Esophagus (tissue), 2 donors: Measurements from ENCODE around the gene NR3C1. TPM values are rescaled to one million over a fixed set of nuclear protein-coding genes. Genes with fewer than 3 reads are reported as not detected.

ENCODE experiments used
- H3K27ac ChIP-seq, 2 donors: one replicate each; pipeline ENCODE4 v1.5.1; 2013; ENCODE audit warnings: low read depth in 2 of 2, mild to moderate bottlenecking in 2 of 2, inconsistent platforms in 1 of 2, low read length in 1 of 2, moderate library complexity in 1 of 2
- H3K27me3 ChIP-seq, 2 donors: one replicate each; pipeline ENCODE4 v1.6.1; 2013; ENCODE audit warnings: low read length in 2 of 2, control low read depth in 1 of 2, mild to moderate bottlenecking in 1 of 2; ENCODE audit not compliant: insufficient read depth in 2 of 2, control insufficient read depth in 1 of 2
- H3K36me3 ChIP-seq, 2 donors: one replicate each; pipeline ENCODE4 v1.6.1; 2013; ENCODE audit warnings: low read length in 1 of 2; ENCODE audit not compliant: control insufficient read depth in 2 of 2, insufficient read depth in 2 of 2
- H3K4me1 ChIP-seq, 2 donors: one replicate each; pipeline ENCODE4 v1.6.1; 2013; ENCODE audit warnings: low read length in 1 of 2; ENCODE audit not compliant: control insufficient read depth in 2 of 2, insufficient read depth in 2 of 2
- H3K4me3 ChIP-seq, 2 donors: one replicate each; pipeline ENCODE4 v1.5.1; 2013; ENCODE audit warnings: low read length in 2 of 2, mild to moderate bottlenecking in 2 of 2, low read depth in 1 of 2, moderate library complexity in 1 of 2
- H3K9me3 ChIP-seq, 2 donors: one replicate each; pipeline ENCODE4 v1.6.1; 2013; ENCODE audit warnings: mild to moderate bottlenecking in 2 of 2, low read depth in 1 of 2, low read length in 1 of 2, moderate library complexity in 1 of 2; ENCODE audit not compliant: control insufficient read depth in 2 of 2, insufficient read depth in 1 of 2
- WGBS, 2 donors: extraction: QIAGEN DNeasy Blood & Tissue Kit; methylation state at CpG; one replicate each; pipeline ENCODE4 v1.1.7; 2013; 5-methylcytosine and 5-hydroxymethylcytosine counted together
- polyA plus RNA-seq, 2 donors: library from polyadenylated mRNA; stranded (reverse); fragments of 200-250 nt; gene quantifications; one replicate each; pipeline ENCODE4 v1.2.3, GENCODE V29; 2013
- donor health status: healthy with polysubstance abuse.
- donor health status: Bipolar disorder and iron deficiency.

NR3C1 gene
- polyA plus RNA-seq: 10 to 100 TPM in 1 of 2 donors, 1 to 10 TPM in 1; 8.6 to 10.7 TPM

- H3K4me3 ChIP-seq: peak within 1 kb of the TSS; percentile 88 to 97
- whole genome bisulfite sequencing, 2 donors: 1% methylated on average over 64 to 114 of the region's 114 CpGs
These were observed at the start of gene NR3C1 for GRCh38 chr5:143403593-143404415. Gene NR3C1 (minus strand): TSS chr5:143403686. CDS start chr5:143400839, 2,847 bp downstream.

GRCh38 chr5:143449772-143450171 is 46.3 kb upstream of the NR3C1 start:
- Histone ChIP-seq H3K27ac (no peak overlapping the region), H3K4me3 (no peak overlapping the region), H3K9me3 (no peaks in the 10 kb centered on the region), H3K27me3 (no peaks in the 10 kb centered on the region), H3K36me3 (no peaks in the 10 kb centered on the region), H3K4me1 (no peaks in the 10 kb centered on the region)
- 94 to 95% methylated on average over 5 of the region's 5 CpGs for WGBS, 2 donors

More at GRCh38 chr5:143403593-143404415, at the start of gene NR3C1:
- H3K27ac ChIP-seq: peak within 1 kb of the TSS; percentile 99 to 100
- no peaks in the 10 kb centered on the region for H3K9me3 ChIP-seq
- H3K27me3 ChIP-seq: no peaks in the 10 kb centered on the region
- H3K36me3 ChIP-seq: no peaks in the 10 kb centered on the region
- peaks cover 0 to 4% of the 10 kb centered on the region in 2 donors for H3K4me1 ChIP-seq

GRCh38 chr5:143448518-143448917 is 45.0 kb upstream of the NR3C1 start:
- H3K9me3 ChIP-seq: no peaks in the 10 kb centered on the region
- H3K27ac ChIP-seq: no peak overlapping the region
- no peaks in the 10 kb centered on the region for H3K36me3 ChIP-seq
- H3K27me3 ChIP-seq: no peaks in the 10 kb centered on the region
- no peak overlapping the region for H3K4me3 ChIP-seq
- H3K4me1 ChIP-seq: no peaks in the 10 kb centered on the region

- no peaks in the 10 kb centered on the region for H3K36me3 ChIP-seq
- WGBS, 2 donors: 86 to 91% methylated on average over 1 of the region's 1 CpG
- no peak overlapping the region for H3K27ac ChIP-seq
- H3K4me3 ChIP-seq: no peak overlapping the region
- H3K4me1 ChIP-seq: no peaks in the 10 kb centered on the region
- H3K27me3 ChIP-seq: no peaks in the 10 kb centered on the region
- no peaks in the 10 kb centered on the region for H3K9me3 ChIP-seq
These were observed 44.5 kb upstream of the NR3C1 start for GRCh38 chr5:143447983-143448382.

GRCh38 chr5:143446535-143447226 is 43.2 kb upstream of the NR3C1 start:
- Histone ChIP-seq H3K36me3 (no peaks in the 10 kb centered on the region), H3K9me3 (no peaks in the 10 kb centered on the region), H3K4me3 (no peak overlapping the region), H3K27me3 (no peaks in the 10 kb centered on the region), H3K27ac (no peak overlapping the region), H3K4me1 (no peaks in the 10 kb centered on the region)
- 75 to 80% methylated on average over 1 of the region's 1 CpG for WGBS, 2 donors

GRCh38 chr5:143445776-143446175 is 42.3 kb upstream of the NR3C1 start:
- H3K27ac ChIP-seq: no peak overlapping the region
- WGBS, 2 donors: 37 to 53% methylated on average over 3 of the region's 3 CpGs

GRCh38 chr5:143443330-143443729 is 39.8 kb upstream of the NR3C1 start:
- H3K27ac ChIP-seq: no peak overlapping the region
- WGBS, 2 donors: 95 to 98% methylated on average over 1 of the region's 1 CpG
- no peaks in the 10 kb centered on the region for H3K9me3 ChIP-seq
- H3K27me3 ChIP-seq: no peaks in the 10 kb centered on the region
- H3K4me1 ChIP-seq: no peaks in the 10 kb centered on the region
- H3K4me3 ChIP-seq: no peak overlapping the region
- H3K36me3 ChIP-seq: no peaks in the 10 kb centered on the region

More at GRCh38 chr5:143445776-143446175, 42.3 kb upstream of the NR3C1 start:
- Histone ChIP-seq H3K4me3 (no peak overlapping the region), H3K4me1 (no peaks in the 10 kb centered on the region), H3K36me3 (no peaks in the 10 kb centered on the region), H3K27me3 (no peaks in the 10 kb centered on the region), H3K9me3 (no peaks in the 10 kb centered on the region)

- Histone ChIP-seq H3K4me3 (no peak overlapping the region), H3K27ac (no peak overlapping the region), H3K4me1 (no peaks in the 10 kb centered on the region), H3K36me3 (no peaks in the 10 kb centered on the region), H3K9me3 (no peaks in the 10 kb centered on the region), H3K27me3 (no peaks in the 10 kb centered on the region)
- WGBS, 2 donors: 83 to 86% methylated on average over 2 of the region's 2 CpGs
These were observed 38.9 kb upstream of the NR3C1 start for GRCh38 chr5:143442385-143442784.

- Histone ChIP-seq H3K4me3 (no peak overlapping the region), H3K9me3 (no peaks in the 10 kb centered on the region), H3K4me1 (no peaks in the 10 kb centered on the region), H3K27me3 (no peaks in the 10 kb centered on the region), H3K36me3 (no peaks in the 10 kb centered on the region), H3K27ac (no peak overlapping the region)
- WGBS, 2 donors: 48 to 70% methylated on average over 2 of the region's 2 CpGs
These were observed 37.1 kb upstream of the NR3C1 start for GRCh38 chr5:143440448-143441115.
